Endodermal cell (in vitro differentiated cells): ENCODE data around the gene KRTAP12-4. TPM values are rescaled to one million over a fixed set of nuclear protein-coding genes. Genes with fewer than 3 reads are reported as not detected.

ENCODE experiments used
- DNase-seq: peaks from one replicate; pipeline ENCODE4 v3.0.0-alpha.2; 2017
- H3K27ac ChIP-seq: 2 replicates; pipeline ENCODE4 v1.5.1; 2013; ENCODE audit warnings: mild to moderate bottlenecking, low read depth, low read length, moderate library complexity
- H3K27me3 ChIP-seq: 2 replicates; pipeline ENCODE4 v1.6.1; 2013; ENCODE audit warnings: mild to moderate bottlenecking, low read length, moderate library complexity; ENCODE audit not compliant: insufficient read depth, control insufficient read depth, poor library complexity, severe bottlenecking
- H3K36me3 ChIP-seq: 2 replicates; pipeline ENCODE4 v1.7.0; 2013; ENCODE audit warnings: mild to moderate bottlenecking, low read length, moderate library complexity; ENCODE audit not compliant: control insufficient read depth, insufficient read depth
- H3K4me1 ChIP-seq: one replicate; pipeline ENCODE4 v1.7.0; 2013; ENCODE audit warnings: low read length; ENCODE audit not compliant: control insufficient read depth, insufficient read depth
- H3K4me3 ChIP-seq: 2 replicates; pipeline ENCODE4 v1.5.1; 2013; ENCODE audit warnings: mild to moderate bottlenecking, low read length, moderate library complexity
- H3K9ac ChIP-seq: 2 replicates; pipeline ENCODE4 v1.6.1; 2013; ENCODE audit warnings: mild to moderate bottlenecking, low read length, moderate library complexity; ENCODE audit not compliant: poor library complexity, severe bottlenecking; ENCODE audit errors: extremely low read depth
- H3K9me3 ChIP-seq: 2 replicates; pipeline ENCODE4 v1.6.1; 2013; ENCODE audit warnings: mild to moderate bottlenecking, low read length, moderate library complexity; ENCODE audit not compliant: control insufficient read depth
- H3K27ac Mint-ChIP-seq: 2 replicates; pipeline ENCODE4 v1.8.0; 2020; ENCODE audit warnings: mixed read lengths
- H3K27me3 Mint-ChIP-seq: 2 replicates; pipeline ENCODE4 v1.8.0; 2021; ENCODE audit warnings: mild to moderate bottlenecking, mixed read lengths; ENCODE audit not compliant: insufficient read depth
- H3K36me3 Mint-ChIP-seq: 2 replicates; pipeline ENCODE4 v1.8.0; 2020; ENCODE audit warnings: low read depth, mixed read lengths
- H3K4me1 Mint-ChIP-seq: 2 replicates; pipeline ENCODE4 v1.8.0; 2020; ENCODE audit warnings: mixed read lengths
- H3K4me3 Mint-ChIP-seq: 2 replicates; pipeline ENCODE4 v1.8.0; 2020; ENCODE audit warnings: mild to moderate bottlenecking, moderate library complexity, mixed read lengths
- H3K9me3 Mint-ChIP-seq: 2 replicates; pipeline ENCODE4 v1.8.0; 2020; ENCODE audit warnings: mild to moderate bottlenecking, mixed read lengths
- CTCF ChIP-seq: fragments of 200-600 bp; sonication (generic); conservative IDR thresholded peaks from 2 replicates; pipeline ENCODE4 v1.5.0; 2021; ENCODE audit warnings: antibody characterized with exemption, mild to moderate bottlenecking
- WGBS, 2 experiments: methylation state at CpG; one replicate each; pipeline versions ENCODE4 v1.1.5 to v1.1.7; 2013; ENCODE audit warnings: missing lambda C conversion rate in 2 of 2, mixed read lengths in 1 of 2; ENCODE audit not compliant: insufficient coverage in 1 of 2, insufficient read length in 1 of 2; 5-methylcytosine and 5-hydroxymethylcytosine counted together
- total RNA-seq, 2 donors: library from RNA; stranded (reverse); fragmentation: NEBNext Ultra II Directional in 1 of 2; extraction: Animal tissue kit (Norgen Biotek cat#: 25700) in 1 of 2; gene quantifications; 2 replicates in 1 of 2; 3 replicates in 1 of 2; pipeline ENCODE4 v1.2.1, GENCODE V29; 2021

Gene KRTAP12-4
- total RNA-seq, 2 donors from 2014 or later = not detected

- 91 to 98% methylated on average over 9 to 12 of the region's 12 CpGs for WGBS, 2 experiments
Measured at GRCh38 chr21:44650973-44651675, 3.3 kb downstream of the KRTAP12-4 start.

GRCh38 chr21:44650265-44650972 is 4.0 kb downstream of the KRTAP12-4 start:
- peaks cover 7% of the 10 kb centered on the region for H3K4me1 Mint-ChIP-seq
- DNase-seq = no peak
- no peak overlapping the region for H3K4me3 ChIP-seq
- no peak overlapping the region for H3K27ac ChIP-seq
- no peak for TF ChIP-seq CTCF
- H3K9ac ChIP-seq = no peak overlapping the region
- H3K36me3 ChIP-seq = no peaks in the 10 kb centered on the region
- H3K27me3 Mint-ChIP-seq = peaks cover 4% of the 10 kb centered on the region
- H3K9me3 Mint-ChIP-seq = peaks cover 9% of the 10 kb centered on the region
- H3K4me3 Mint-ChIP-seq = no peak overlapping the region
- H3K9me3 ChIP-seq = peaks cover 3% of the 10 kb centered on the region
- H3K27me3 ChIP-seq = no peaks in the 10 kb centered on the region
- WGBS, 2 experiments = 93 to 95% methylated on average over 15 to 20 of the region's 20 CpGs
- no peaks in the 10 kb centered on the region for H3K4me1 ChIP-seq
- no peaks in the 10 kb centered on the region for H3K36me3 Mint-ChIP-seq
- no peak overlapping the region for H3K27ac Mint-ChIP-seq

More at GRCh38 chr21:44650973-44651675, 3.3 kb downstream of the KRTAP12-4 start:
- peaks cover 7% of the 10 kb centered on the region for H3K9me3 Mint-ChIP-seq
- no peaks in the 10 kb centered on the region for H3K36me3 Mint-ChIP-seq
- no peaks in the 10 kb centered on the region for H3K27me3 ChIP-seq
- H3K4me1 Mint-ChIP-seq = peaks cover 7% of the 10 kb centered on the region
- H3K9me3 ChIP-seq = no peaks in the 10 kb centered on the region
- no peak overlapping the region for H3K27ac Mint-ChIP-seq
- no peak overlapping the region for H3K4me3 Mint-ChIP-seq
- no peak for DNase-seq
- no peaks in the 10 kb centered on the region for H3K36me3 ChIP-seq
- no peak overlapping the region for H3K4me3 ChIP-seq
- no peak overlapping the region for H3K9ac ChIP-seq
- H3K27ac ChIP-seq = no peak overlapping the region
- no peak for TF ChIP-seq CTCF
- H3K27me3 Mint-ChIP-seq = peaks cover 4% of the 10 kb centered on the region
- H3K4me1 ChIP-seq = no peaks in the 10 kb centered on the region

- Mint-ChIP-seq H3K27me3 (peaks cover 4% of the 10 kb centered on the region), H3K27ac (no peak overlapping the region), H3K36me3 (peaks cover 4% of the 10 kb centered on the region), H3K4me3 (no peak overlapping the region), H3K9me3 (peaks cover 17% of the 10 kb centered on the region), H3K4me1 (peaks cover 7% of the 10 kb centered on the region)
- H3K4me1 ChIP-seq = no peaks in the 10 kb centered on the region
- no peak for TF ChIP-seq CTCF
- 94 to 96% methylated on average over 15 to 18 of the region's 18 CpGs for WGBS, 2 experiments
- H3K9ac ChIP-seq = no peak overlapping the region
- H3K27ac ChIP-seq = no peak overlapping the region
- peaks cover 11% of the 10 kb centered on the region for H3K9me3 ChIP-seq
- H3K4me3 ChIP-seq = no peak overlapping the region
- no peaks in the 10 kb centered on the region for H3K36me3 ChIP-seq
- H3K27me3 ChIP-seq = no peaks in the 10 kb centered on the region
- DNase-seq = no peak
Measured at GRCh38 chr21:44649521-44650100, 4.8 kb downstream of the KRTAP12-4 start.
